Measurements from ENCODE around the gene DNAJB11.

The DNAJB11 gene

GRCh38 chr3:186596568-186597287, 26.2 kb downstream of the DNAJB11 start:
- no peak for DNase-seq (ENCODE audit: low spot score)

- peak; percentile 38 for DNase-seq (ENCODE audit: low spot score)
Observed at GRCh38 chr3:186598108-186598784, 27.7 kb downstream of the DNAJB11 start.

- DNase-seq (ENCODE audit: low spot score) = no peak
Observed at GRCh38 chr3:186598794-186599141, 28.2 kb downstream of the DNAJB11 start.

DNA sequence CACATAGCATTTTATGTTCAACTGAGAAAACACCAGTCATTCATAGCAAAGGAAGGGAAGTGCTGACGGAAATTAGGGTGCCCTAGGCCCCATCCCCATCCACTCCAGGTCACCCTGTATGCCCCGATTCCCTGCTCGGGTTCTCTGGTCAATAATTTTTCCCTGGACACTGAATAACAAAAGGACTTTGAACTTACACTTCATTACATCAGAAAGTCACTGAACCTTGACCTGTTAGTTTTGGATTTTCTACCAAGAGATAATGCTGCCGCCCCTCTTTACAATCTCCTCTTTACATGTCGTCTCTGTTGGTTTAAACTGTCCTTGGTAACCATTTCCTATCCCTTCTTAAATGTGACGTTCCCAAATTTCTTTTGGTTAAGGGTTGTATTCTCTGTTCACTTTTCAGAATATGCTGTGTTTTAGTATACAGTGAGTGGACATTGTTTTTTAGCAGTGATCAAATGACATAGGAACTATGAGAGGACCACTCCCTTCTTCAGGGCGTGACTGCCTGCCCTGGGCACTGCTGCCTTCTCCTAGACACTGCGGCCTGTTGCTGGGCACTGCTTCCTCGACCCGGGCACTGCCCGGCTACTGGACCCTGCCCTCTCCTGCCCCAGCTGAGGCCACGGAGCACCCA, 28.7 kb downstream of the DNAJB11 start:
- no peak for DNase-seq (ENCODE audit: low spot score)

GRCh38 chr3:186599785-186600166, 29.3 kb downstream of the DNAJB11 start:
- DNase-seq (ENCODE audit: low spot score) = no peak

DNA sequence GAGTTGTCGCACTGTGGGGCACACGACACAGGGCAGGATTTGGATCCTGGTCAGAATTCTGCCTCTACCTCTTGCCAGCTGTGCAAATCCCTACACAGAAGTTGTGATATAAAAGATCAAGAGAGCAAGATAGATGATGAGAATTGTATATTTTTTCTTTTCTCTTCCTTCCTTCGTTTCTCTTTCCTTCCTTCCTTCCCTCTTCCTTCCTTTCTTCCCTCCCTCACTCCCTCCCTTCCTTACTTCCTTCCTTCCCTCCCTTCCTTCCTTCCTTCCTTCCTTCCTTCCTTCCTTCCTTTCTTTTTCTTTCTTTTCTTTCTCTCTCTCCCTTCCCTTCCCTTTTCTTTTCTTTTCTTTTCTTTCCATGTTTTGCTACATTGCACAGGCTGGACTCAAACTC, 30.4 kb downstream of the DNAJB11 start:
- no peak for DNase-seq (ENCODE audit: low spot score)

GRCh38 chr3:186603159-186603558, 32.6 kb downstream of the DNAJB11 start:
- no peak for DNase-seq (ENCODE audit: low spot score)

- no peak for DNase-seq (ENCODE audit: low spot score)
Observed at GRCh38 chr3:186605078-186605477, 34.6 kb downstream of the DNAJB11 start.

GRCh38 chr3:186605561-186606545, 35.3 kb downstream of the DNAJB11 start:
- no peak for DNase-seq (ENCODE audit: low spot score)

DNA sequence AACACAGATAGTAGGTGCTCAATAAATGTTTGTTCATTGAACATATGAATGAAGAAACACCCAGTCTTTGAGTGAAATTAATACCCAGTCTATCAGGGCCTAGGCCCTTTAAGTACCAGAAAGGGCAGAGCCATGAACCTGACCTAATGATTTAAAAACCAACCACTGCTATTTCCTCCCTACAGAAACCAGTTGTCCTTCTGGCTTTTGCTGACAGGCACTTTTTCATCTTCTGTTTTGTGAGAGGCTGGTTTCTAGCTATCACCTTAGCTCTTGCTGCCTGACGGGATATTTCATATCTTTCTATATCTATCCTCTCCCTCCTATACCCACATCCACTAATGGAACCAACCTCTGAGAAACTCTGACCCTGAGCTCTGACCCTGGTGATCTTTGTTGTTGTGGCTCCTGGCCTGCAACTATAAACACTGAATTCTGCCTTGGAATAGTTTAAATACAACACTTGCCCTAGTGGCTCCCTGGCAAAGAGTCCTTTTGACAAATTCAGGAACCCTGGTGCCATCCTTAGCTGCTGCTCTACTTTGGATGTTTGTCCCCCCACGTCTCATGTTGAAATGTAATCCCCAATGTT, 38.2 kb downstream of the DNAJB11 start:
- no peak for DNase-seq (ENCODE audit: low spot score)

- DNase-seq (ENCODE audit: low spot score) = peak; percentile 20
Observed at GRCh38 chr3:186609247-186609868, 38.8 kb downstream of the DNAJB11 start.

GRCh38 chr3:186612065-186612464, 41.5 kb downstream of the DNAJB11 start:
- DNase-seq (ENCODE audit: low spot score) = no peak

DNA sequence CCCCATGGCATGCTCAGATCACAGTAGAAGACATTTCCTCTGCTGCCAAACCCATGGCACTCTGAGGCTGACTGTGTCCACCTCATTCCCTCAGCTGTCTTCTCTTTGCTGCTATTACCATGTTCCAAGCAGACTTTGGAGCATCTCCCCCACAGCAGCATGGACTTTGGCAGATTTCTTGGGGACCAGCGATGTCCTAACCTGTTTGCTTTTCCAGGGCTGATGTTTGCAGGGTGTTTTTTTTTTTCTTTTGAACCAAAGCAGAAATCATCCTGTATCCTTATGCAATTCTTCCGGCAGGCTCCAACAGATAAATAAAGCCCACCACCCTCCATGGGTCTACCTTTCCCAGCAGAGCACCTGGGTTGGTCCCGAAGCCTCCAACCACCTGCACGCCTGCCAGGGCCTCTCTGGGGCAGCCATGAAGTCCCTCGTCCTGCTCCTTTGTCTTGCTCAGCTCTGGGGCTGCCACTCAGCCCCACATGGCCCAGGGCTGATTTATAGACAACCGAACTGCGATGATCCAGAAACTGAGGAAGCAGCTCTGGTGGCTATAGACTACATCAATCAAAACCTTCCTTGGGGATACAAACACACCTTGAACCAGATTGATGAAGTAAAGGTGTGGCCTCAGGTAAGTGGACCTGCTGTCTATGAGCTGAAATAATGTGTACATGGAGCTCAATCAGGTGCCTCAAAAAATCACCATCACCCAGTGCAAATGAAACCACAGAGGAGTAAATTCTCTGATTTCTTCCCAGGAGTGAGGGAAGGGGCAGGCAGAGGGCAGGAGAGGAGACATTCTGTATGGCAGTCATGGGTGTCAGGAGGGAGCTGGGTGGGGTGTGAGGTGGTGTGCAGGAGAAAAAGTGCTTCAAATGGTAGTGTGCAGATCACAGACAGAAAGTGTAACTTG, 42.5 kb downstream of the DNAJB11 start, which contains the start of gene AHSG:
Gene AHSG (plus strand): TSS at position 340 of the 916 bp plus-strand sequence. CDS start 82 bp downstream, at position 422.
- DNase-seq (ENCODE audit: low spot score) = no peak

DNA sequence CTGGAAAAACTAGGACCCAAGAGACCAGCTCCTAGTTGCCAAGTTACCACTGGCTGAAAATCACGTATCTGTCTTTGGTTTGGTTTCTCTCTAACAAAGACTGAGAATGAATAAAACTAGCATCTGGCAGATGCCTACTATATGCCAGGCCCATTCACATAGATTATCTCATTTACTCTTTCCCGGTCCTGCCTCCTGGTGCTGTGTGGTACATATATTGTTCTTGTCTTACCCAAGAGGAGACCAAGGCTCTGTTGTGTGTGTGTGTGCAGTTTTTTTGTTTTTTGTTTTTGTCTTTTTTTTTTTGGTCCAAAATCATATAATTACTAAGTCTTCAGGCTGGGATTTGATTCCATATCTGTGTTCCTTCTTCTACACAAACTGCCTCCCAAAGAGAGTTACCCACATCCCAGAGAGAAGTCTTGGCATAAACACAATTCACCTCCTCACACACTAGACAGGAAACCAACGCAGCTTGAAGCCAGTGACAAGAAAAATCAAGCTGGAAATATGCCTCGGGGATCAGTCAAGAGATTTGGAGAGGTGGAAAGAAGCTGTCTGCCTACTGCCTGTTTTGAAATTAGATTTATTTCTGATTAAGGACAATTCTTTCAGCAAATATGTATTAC, 43.2 kb downstream of the DNAJB11 start:
- no peak for DNase-seq (ENCODE audit: low spot score)

DNA sequence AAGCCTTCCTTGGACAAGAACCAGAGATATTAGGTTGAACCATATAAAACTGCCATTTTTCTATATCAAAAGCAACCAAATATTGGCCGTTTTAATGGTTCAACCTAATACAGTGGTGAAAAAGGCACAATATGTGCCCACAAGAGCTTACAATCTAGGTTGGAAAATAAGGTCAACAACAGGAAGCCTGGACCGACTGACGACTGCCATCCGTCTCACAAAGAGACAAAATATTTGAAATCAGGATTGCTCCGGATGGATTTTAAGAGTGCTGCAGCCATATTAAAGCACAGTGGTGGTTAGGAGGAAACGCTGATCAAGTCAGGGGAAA, 43.7 kb downstream of the DNAJB11 start:
- DNase-seq (ENCODE audit: low spot score) = no peak

DNA sequence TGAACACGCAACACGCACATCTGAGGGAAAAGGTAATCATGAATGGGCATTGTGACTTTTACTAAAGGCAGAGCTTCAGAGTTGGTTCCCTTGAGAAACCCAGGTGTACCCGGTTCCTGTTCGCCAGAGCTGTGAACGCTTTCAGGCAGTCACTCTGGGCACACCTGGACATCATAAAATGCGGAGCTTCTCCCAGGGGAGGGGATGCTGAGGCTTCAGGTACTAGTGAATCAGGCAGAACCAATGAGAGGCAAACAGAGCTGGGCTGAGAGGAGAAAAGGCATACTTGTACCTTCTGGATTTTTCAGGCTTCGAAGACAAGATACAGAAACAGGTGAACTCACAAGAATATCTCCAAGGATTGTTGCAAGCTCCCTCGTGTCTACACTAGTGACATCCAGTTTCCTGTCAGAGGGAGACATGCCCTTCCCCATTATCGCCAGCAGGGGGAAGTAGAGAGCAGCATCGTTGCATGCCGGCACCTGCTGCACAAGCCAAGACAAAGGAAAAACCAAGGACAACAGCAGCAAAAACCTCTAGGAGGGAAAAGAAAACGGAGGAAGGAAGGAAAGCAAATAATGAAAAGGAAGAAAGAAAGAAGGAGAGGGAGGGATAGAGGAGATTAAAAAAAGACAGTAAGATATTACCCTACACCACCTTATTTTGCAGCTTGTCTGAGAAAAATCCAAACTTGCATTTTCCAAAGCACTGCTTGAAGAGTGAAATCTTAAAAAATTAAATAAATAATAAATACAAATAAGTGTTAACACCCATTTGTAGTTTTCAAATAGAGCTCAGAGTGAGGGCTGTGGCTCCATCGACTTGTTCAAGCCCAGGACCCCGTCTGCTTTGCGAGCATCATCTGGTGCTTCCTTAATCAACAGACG, 44.3 kb downstream of the DNAJB11 start:
- DNase-seq (ENCODE audit: low spot score) = peak; percentile 87

GRCh38 chr3:186616299-186616617, 45.7 kb downstream of the DNAJB11 start:
- DNase-seq (ENCODE audit: low spot score) = no peak

DNA sequence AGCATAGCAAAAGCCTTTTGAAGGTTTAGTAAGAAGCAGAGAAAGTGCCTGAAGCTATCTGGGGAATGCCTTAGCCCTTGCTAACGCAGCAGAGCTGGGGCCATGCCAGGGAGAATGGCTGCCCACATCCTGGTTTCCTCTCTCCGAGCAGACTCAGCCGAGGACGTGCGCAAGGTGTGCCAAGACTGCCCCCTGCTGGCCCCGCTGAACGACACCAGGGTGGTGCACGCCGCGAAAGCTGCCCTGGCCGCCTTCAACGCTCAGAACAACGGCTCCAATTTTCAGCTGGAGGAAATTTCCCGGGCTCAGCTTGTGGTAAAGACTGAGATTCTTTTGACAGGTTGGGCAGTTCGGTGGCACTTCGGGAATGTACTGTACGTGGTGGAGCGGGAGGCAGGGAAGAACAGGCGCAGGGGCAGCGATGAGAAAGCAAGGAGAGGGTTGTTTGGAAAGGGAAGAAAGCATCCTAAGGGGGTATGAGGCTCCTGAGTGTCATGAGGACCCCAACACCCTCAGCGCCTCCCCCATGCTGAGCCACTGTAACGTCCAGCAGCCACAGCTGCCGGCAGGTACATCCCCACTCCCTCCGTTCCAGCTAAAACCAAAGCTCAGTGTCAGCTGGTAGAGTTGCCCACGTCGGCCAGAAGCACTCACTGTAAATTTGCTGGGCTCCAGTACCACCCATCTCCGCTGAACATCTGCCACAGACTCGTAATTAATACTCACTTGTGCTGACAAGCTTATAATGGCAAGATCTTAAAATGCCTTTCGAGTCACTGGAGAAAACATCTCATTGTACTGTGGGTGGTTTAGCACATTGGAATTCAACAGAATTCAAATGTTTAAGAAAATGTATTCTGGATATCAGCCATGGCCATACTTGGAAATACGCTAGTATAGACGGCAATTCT, 46.8 kb downstream of the DNAJB11 start:
- DNase-seq (ENCODE audit: low spot score) = peak; percentile 96
